Ishikawa (cell line): ENCODE data around the gene RBCK1.

Experiments
- CEBPB ChIP-seq: IDR thresholded peaks from 2 replicates; pipeline ENCODE4 v1.6.1; 2012
- CREB1 ChIP-seq: IDR thresholded peaks from 2 replicates; pipeline ENCODE4 v1.6.1; 2012; ENCODE audit warnings: low read depth
- EGR1 ChIP-seq: IDR thresholded peaks from 2 replicates; pipeline ENCODE4 v1.6.1; 2012
- EP300 ChIP-seq: IDR thresholded peaks from 2 replicates; pipeline ENCODE4 v1.6.1; 2012; ENCODE audit warnings: borderline replicate concordance
- FOXM1 ChIP-seq: IDR thresholded peaks from 2 replicates; pipeline ENCODE4 v1.6.1; 2012; ENCODE audit warnings: low read depth, borderline replicate concordance
- MAX ChIP-seq: IDR thresholded peaks from 2 replicates; pipeline ENCODE4 v1.6.1; 2012
- NFIC ChIP-seq: IDR thresholded peaks from 2 replicates; pipeline ENCODE4 v1.6.1; 2012
- RAD21 ChIP-seq: IDR thresholded peaks from 2 replicates; pipeline ENCODE4 v1.6.1; 2012; ENCODE audit warnings: low read depth
- REST ChIP-seq: IDR thresholded peaks from 2 replicates; pipeline ENCODE4 v1.6.1; 2012; ENCODE audit warnings: low read depth, mild to moderate bottlenecking
- TAF1 ChIP-seq: IDR thresholded peaks from 2 replicates; pipeline ENCODE4 v1.6.1; 2012; ENCODE audit warnings: low read depth, mild to moderate bottlenecking
- TCF12 ChIP-seq: IDR thresholded peaks from 2 replicates; pipeline ENCODE4 v1.6.1; 2012; ENCODE audit warnings: low read depth
- TEAD4 ChIP-seq: IDR thresholded peaks from 2 replicates; pipeline ENCODE4 v1.6.1; 2012
- USF1 ChIP-seq: IDR thresholded peaks from 2 replicates; pipeline ENCODE4 v1.6.1; 2012
- YY1 ChIP-seq: IDR thresholded peaks from 2 replicates; pipeline ENCODE4 v1.6.1; 2012; ENCODE audit warnings: low read depth
- ZBTB7A ChIP-seq: IDR thresholded peaks from 2 replicates; pipeline ENCODE4 v1.6.1; 2012; ENCODE audit warnings: low read depth

RBCK1 gene

GRCh38 chr20:396252-396618, 11.9 kb upstream of the RBCK1 start:
- TF ChIP-seq TAF1: no peak
- no peak for TF ChIP-seq ZBTB7A
- no peak for TF ChIP-seq CREB1
- no peak for TF ChIP-seq TEAD4
- no peak for TF ChIP-seq CEBPB
- no peak for TF ChIP-seq NFIC
- no peak for TF ChIP-seq USF1
- no peak for TF ChIP-seq EGR1
- no peak for TF ChIP-seq YY1
- no peak for TF ChIP-seq EP300
- TF ChIP-seq REST: no peak
- TF ChIP-seq MAX: no peak
- no peak for TF ChIP-seq TCF12

GRCh38 chr20:396619-397431, 11.3 kb upstream of the RBCK1 start:
- TF ChIP-seq FOXM1: no peak
- no peak for TF ChIP-seq YY1
- no peak for TF ChIP-seq TCF12
- TF ChIP-seq REST: no peak
- no peak for TF ChIP-seq CREB1
- no peak for TF ChIP-seq EGR1
- no peak for TF ChIP-seq CEBPB
- TF ChIP-seq NFIC: no peak
- TF ChIP-seq TAF1: no peak
- TF ChIP-seq ZBTB7A: no peak
- no peak for TF ChIP-seq MAX
- no peak for TF ChIP-seq EP300

GRCh38 chr20:397432-398237, 10.5 kb upstream of the RBCK1 start:
- TF ChIP-seq EGR1 (no peak), TCF12 (no peak), YY1 (no peak), NFIC (no peak), FOXM1 (no peak), MAX (no peak), USF1 (no peak), EP300 (no peak), CEBPB (no peak), REST (no peak), TAF1 (no peak), RAD21 (no peak), ZBTB7A (no peak), TEAD4 (no peak), CREB1 (no peak)
